ENCODE data around the gene COQ2.
A peak's percentile ranks its signal among the peaks of the same experiment; 100 is the strongest.
"Not testable (repeated sequence)": the region's sequence is repeated elsewhere in the genome, so short reads cannot be mapped to it uniquely, and the experiment has no call there.

The COQ2 gene

GRCh38 chr4:83284193-83285054 lies at the start of gene COQ2:
Gene COQ2, minus strand, starts transcription at chr4:83284798. Its CDS starts 34 bp downstream, at chr4:83284764.
- peak; percentile 63 for DNase-seq (ENCODE audit: low read depth)

GRCh38 chr4:83331956-83332355 lies 47.4 kb upstream of the COQ2 start:
- DNase-seq (ENCODE audit: low read depth), result no peak

DNA sequence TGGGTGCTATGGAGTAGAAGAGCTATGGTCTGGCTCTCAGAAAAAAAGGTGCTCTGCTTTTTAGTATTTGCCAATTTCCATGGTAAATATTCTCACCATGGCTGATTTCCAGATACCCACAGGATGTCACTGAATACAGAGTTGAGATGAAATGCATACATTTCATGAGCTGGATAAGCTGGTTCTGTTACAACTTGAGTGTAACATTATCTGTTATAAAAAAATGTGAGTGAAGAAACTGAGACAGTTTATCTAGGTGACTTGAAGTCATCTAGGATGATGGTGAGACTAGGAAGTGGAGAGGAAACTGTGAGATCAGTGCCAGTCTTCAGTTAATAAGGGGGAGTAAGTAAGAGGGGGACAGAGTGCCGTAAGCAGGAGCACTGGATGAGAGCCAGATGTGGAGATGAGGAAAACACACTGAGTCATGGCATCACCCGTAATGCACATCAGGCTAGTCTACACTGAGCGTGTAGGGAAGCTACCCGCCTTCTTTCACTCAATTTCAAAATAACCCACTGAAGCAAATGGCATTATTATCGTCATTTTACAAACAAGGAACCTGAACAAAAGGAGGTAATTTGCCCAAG lies 45.0 kb upstream of the COQ2 start:
- no peak for DNase-seq (ENCODE audit: low read depth)

DNA sequence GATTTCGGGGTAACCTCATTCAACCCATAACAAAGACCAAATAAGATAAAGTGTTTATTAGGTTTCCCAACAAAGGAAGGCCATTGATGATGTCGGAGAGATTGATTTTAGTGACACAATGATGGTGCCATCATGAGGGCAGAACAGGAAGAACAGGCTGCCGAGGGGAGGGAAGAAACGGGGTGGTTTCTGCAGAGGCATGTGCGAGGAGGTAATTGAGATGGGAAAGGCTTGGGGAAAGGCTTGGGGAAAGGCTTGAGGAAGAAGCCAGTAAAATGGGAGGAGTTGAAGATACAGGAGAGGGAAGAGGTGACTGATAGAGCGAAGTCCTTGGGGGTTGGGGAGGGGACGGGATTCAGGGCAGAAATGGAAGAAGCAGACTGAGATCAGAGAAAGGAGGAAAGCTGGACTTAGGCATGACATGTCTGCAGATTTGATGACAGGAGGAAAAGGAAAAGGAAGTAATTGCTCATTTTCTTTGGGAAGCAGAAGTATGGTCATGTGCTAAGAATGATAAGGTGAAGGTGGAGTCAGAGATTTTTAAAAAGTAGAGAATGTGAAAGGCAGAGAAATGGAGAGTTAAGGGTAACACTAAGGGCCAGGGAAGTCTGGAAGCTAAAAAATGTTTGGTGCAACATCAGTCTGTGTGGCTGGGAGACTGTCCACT lies 44.1 kb upstream of the COQ2 start:
- DNase-seq (ENCODE audit: low read depth), result no peak

- no peak for DNase-seq (ENCODE audit: low read depth)
Observed at GRCh38 chr4:83326546-83326945, 41.9 kb upstream of the COQ2 start.

- not testable (repeated sequence) for DNase-seq (ENCODE audit: low read depth)
Observed at GRCh38 chr4:83325306-83325705, 40.7 kb upstream of the COQ2 start.

- no peak for DNase-seq (ENCODE audit: low read depth)
Observed at GRCh38 chr4:83323136-83323535, 38.5 kb upstream of the COQ2 start.

GRCh38 chr4:83320548-83320947 lies 36.0 kb upstream of the COQ2 start:
- DNase-seq (ENCODE audit: low read depth), result peak; percentile 32

DNA sequence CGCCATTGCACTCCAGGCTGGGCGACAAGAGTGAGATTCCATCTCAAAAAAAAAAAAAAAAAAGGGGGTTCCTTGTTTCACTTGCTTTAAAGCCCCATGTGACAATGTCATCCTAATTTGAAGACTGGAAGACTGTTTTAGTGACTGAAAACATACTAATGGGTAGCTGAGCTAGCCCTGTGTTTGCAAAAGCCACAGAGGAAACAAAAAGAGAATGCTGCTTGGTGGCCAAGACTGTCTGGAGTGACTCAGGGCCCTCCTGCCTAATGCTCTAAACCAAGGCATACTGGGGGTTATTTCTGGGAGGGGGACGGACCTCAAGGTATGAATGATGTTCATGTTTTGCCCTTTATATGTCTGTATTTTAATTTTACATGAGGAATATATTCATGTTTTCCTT lies 34.1 kb upstream of the COQ2 start:
- no peak for DNase-seq (ENCODE audit: low read depth)

DNA sequence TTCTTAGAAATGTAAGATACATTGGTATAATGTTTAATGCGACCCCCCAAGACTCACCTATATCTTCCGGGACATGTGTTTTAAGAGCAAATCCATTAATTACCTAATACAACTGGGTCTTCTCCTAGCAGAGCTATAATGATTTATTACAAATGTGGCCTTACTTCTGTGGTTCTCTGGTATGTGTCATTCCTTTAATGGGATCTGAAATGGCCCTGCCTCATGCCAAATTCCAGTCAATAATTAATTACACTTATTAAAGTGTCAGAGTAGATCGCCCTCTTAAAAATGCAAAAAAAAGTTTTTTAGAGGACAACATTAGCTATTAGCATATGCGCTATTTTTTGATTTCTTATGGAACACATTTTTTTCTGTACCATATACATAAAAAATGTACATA lies 33.1 kb upstream of the COQ2 start:
- DNase-seq (ENCODE audit: low read depth), result no peak

DNA sequence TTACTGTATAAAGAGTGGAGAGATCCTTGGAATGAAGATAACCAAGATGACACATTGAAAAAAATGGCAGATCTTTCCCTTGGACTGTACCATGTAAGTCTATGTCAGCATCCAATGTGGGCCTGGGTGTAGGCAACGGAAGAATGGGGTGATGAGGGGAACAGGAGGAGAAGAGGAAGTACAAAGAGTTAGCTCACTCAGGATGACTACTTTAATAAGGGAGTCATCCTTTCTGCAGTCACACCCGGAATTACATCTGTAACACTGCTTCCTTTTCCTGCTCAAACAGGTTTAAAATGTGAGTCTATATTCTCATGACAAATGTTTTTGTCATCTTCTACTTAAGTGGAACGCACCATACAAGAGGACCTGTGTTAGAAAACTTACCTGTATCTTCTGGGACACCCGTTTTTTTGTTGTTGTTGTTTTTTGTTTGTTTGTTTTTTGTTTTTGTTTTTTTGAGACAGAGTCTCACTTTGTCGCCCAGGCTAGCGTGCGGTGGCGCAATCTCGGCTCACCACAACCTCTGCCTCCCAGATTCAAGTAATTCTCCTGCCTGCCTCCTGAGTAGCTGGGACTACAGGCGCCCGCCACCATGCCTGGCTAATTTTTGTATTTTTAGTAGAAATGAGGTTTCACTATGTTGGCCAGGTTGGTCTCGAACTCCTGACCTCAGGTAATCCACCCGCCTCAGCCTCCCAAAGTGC lies 32.0 kb upstream of the COQ2 start:
- DNase-seq (ENCODE audit: low read depth), result no peak

DNA sequence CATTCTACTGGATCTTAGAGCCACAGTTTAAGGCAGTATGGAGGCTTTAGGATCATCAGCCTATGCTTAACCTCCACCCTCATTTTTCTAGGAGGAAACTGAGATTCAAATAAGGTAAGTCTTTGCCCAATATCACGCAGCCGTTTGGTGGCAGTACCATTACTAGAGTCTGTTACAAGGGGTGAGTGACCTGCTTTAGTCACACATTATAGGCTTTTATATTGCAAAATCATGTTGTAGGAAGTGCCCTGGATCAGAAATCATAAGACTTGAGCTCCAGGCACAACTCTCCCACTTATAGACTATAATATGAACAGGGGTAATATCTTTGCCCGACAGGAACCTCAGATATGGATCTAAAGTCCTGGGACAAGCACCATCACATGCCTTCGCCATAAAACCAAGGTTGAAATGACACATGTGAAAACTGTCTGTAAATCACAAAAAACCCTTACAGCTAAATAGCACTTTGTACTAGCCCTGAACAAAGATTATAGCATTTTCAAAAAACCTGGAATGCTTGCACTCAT lies 30.8 kb upstream of the COQ2 start:
- no peak for DNase-seq (ENCODE audit: low read depth)

GRCh38 chr4:83308672-83309071 lies 24.1 kb upstream of the COQ2 start:
- no peak for DNase-seq (ENCODE audit: low read depth)

GRCh38 chr4:83307920-83308319 lies 23.3 kb upstream of the COQ2 start:
- DNase-seq (ENCODE audit: low read depth), result no peak

- DNase-seq (ENCODE audit: low read depth), result no peak
Observed at GRCh38 chr4:83305187-83305586, 20.6 kb upstream of the COQ2 start.

- no peak for DNase-seq (ENCODE audit: low read depth)
Observed at GRCh38 chr4:83297548-83298260, 13.1 kb upstream of the COQ2 start.

DNA sequence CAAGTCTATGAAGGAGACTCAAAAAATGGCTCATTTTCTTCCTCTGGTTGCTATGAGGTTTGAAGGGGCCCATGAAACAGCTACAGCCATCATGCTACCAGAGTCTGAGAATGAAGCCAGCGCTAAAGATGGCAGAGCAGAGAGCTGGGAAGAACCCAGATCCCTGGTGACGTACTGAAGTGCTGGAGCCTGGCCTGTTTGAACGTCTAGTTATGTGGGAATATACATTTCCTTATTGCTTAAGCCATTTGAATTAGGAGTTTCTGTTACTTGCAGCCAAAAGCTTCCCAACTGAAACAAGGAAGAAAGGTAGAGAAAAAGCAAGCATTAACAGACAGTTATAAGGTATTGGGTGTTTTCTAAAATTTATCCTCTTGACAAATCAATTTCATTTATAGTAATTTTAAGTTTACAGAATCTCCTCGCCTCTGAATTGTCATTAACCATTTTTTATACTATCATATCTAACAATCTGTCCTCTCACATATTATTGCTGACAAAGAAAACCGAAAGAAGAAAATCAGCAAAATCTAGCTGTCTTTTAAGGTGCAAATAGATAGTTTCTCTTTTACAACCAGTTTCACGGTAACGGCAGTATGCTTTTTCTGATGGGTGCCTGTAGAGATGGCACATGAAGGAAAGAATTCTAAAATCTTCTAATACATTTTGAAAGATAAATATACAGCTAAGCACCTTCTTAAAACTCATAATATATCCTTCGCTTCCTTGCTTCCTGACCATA lies 8.9 kb upstream of the COQ2 start:
- no peak for DNase-seq (ENCODE audit: low read depth)

DNA sequence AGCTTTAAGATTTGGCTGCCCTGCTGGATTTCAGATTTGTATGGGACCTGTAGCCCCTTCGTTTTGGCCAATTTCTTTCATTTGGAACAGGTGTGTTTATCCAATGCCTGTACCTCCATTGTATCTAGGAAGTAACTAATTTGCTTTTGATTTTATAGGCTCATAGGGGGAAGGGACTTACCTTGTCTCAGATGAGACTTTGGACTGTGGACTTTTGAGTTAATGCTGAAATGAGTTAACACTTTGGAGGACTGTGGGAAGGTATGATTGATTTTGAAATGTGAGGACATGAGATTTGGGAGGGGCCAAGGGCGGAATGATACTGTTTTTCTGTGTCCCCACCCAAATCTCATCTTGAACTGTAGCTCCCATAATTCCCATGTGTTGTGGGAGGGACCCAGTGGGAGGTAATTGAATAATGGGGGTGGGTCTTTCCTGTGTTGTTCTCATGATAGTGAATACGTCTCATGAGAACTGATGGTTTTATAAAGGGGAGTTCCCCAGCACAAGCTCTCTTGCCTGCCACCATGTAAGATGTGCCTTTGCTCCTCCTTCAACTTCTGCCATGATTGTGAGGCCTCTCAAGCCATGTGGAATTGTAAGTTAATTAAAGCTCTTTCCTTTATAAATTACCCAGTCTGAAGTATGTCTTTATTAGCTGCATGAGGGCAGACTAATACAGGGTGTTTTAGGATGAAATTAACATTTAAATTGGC lies 5.6 kb upstream of the COQ2 start:
- DNase-seq (ENCODE audit: low read depth), result not testable (repeated sequence)

GRCh38 chr4:83288381-83288780 lies 3.8 kb upstream of the COQ2 start:
- DNase-seq (ENCODE audit: low read depth), result not testable (repeated sequence)

DNA sequence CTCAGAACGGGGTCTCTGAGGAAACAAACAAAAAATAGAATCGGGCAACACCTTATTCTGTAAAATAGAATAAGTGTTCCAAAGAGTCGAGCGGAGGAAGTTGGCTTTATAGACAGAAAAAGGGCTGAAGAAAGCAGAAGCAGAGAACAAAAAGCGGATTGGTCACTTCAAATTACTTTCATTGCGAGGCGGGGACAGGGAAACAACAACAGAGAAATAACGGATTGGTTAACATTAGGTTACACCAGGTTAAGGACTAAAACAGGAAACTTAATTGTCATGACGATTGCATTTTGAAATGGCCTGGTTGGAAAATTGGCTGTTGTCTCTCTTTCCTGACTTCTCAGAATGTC lies 433 bp upstream of the COQ2 start:
- DNase-seq (ENCODE audit: low read depth), result peak; percentile 33
